ENCODE results near the gene STK32B. TPM values are rescaled to one million over a fixed set of nuclear protein-coding genes. Genes with fewer than 3 reads are reported as not detected.

Gene STK32B
- total RNA-seq, 1 experiment from 2014 or later, result 15.1 TPM

- no peaks in the 10 kb centered on the region for H3K9me3 ChIP-seq (ENCODE audit: low read depth, low read length, poor library complexity, severe bottlenecking)
- H3K4me3 ChIP-seq (ENCODE audit: low read depth, low read length, poor library complexity, severe bottlenecking), result no peak overlapping the region
- H3K36me3 ChIP-seq (ENCODE audit: insufficient read depth, low read length, poor library complexity, severe bottlenecking), result no peaks in the 10 kb centered on the region
- no peaks in the 10 kb centered on the region for H3K4me1 ChIP-seq (ENCODE audit: insufficient read depth, low read length, poor library complexity, severe bottlenecking)
- no peak overlapping the region for H3K27ac ChIP-seq (ENCODE audit: low read depth, low read length, poor library complexity, severe bottlenecking)
- CTCF ChIA-PET, result no interaction called here
- H3K27me3 ChIP-seq (replicated peaks; ENCODE audit: insufficient read depth, low read depth, low read length, poor library complexity), result no peaks in the 10 kb centered on the region
- POLR2A ChIA-PET (ENCODE audit: low non-redundant PET), result no interaction called here
- peak; percentile 63 for DNase-seq (ENCODE audit: low spot score)
- TF ChIP-seq CTCF (conservative IDR thresholded peaks at IDR 0.05; ENCODE audit: low read depth, low read length) (no peak), EZH2 (IDR thresholded peaks at IDR 0.05; ENCODE audit: borderline replicate concordance, low read depth, low read length, poor library complexity, severe bottlenecking) (no peak)
- no TSS peak for BruUV-seq (replicated peaks)
- intact Hi-C loops (cut with micrococcal nuclease; ENCODE audit: unreplicated experiment), result no loop called here
Measured at GRCh38 chr4:5365071-5366008, 314.1 kb downstream of the STK32B start.

GRCh38 chr4:5366009-5366386, 314.7 kb downstream of the STK32B start:
- Histone ChIP-seq H3K27ac (ENCODE audit: low read depth, low read length, poor library complexity, severe bottlenecking) (no peak overlapping the region), H3K9me3 (ENCODE audit: low read depth, low read length, poor library complexity, severe bottlenecking) (no peaks in the 10 kb centered on the region), H3K4me1 (ENCODE audit: insufficient read depth, low read length, poor library complexity, severe bottlenecking) (no peaks in the 10 kb centered on the region), H3K4me3 (ENCODE audit: low read depth, low read length, poor library complexity, severe bottlenecking) (no peak overlapping the region), H3K36me3 (ENCODE audit: insufficient read depth, low read length, poor library complexity, severe bottlenecking) (no peaks in the 10 kb centered on the region), H3K27me3 (replicated peaks; ENCODE audit: insufficient read depth, low read depth, low read length, poor library complexity) (no peaks in the 10 kb centered on the region)
- no TSS peak for BruUV-seq (replicated peaks)
- ChIA-PET POLR2A (ENCODE audit: low non-redundant PET) (no interaction called here), CTCF (no interaction called here)
- intact Hi-C loops (cut with micrococcal nuclease; ENCODE audit: unreplicated experiment), result no loop called here
- TF ChIP-seq CTCF (conservative IDR thresholded peaks at IDR 0.05; ENCODE audit: low read depth, low read length), result no peak
- no peak for TF ChIP-seq EZH2 (IDR thresholded peaks at IDR 0.05; ENCODE audit: borderline replicate concordance, low read depth, low read length, poor library complexity, severe bottlenecking)
- no peak for DNase-seq (ENCODE audit: low spot score)

GRCh38 chr4:5366421-5366820, 315.1 kb downstream of the STK32B start:
- H3K36me3 ChIP-seq (ENCODE audit: insufficient read depth, low read length, poor library complexity, severe bottlenecking), result no peaks in the 10 kb centered on the region
- no peaks in the 10 kb centered on the region for H3K9me3 ChIP-seq (ENCODE audit: low read depth, low read length, poor library complexity, severe bottlenecking)
- no peaks in the 10 kb centered on the region for H3K27me3 ChIP-seq (replicated peaks; ENCODE audit: insufficient read depth, low read depth, low read length, poor library complexity)
- DNase-seq (ENCODE audit: low spot score), result peak; percentile 12
- no peak for TF ChIP-seq CTCF (conservative IDR thresholded peaks at IDR 0.05; ENCODE audit: low read depth, low read length)
- no peak for TF ChIP-seq EZH2 (IDR thresholded peaks at IDR 0.05; ENCODE audit: borderline replicate concordance, low read depth, low read length, poor library complexity, severe bottlenecking)
- no peak overlapping the region for H3K4me3 ChIP-seq (ENCODE audit: low read depth, low read length, poor library complexity, severe bottlenecking)
- BruUV-seq (replicated peaks), result no TSS peak
- no peaks in the 10 kb centered on the region for H3K4me1 ChIP-seq (ENCODE audit: insufficient read depth, low read length, poor library complexity, severe bottlenecking)
- intact Hi-C loops (cut with micrococcal nuclease; ENCODE audit: unreplicated experiment), result no loop called here
- ChIA-PET CTCF (no interaction called here), POLR2A (ENCODE audit: low non-redundant PET) (no interaction called here)
- no peak overlapping the region for H3K27ac ChIP-seq (ENCODE audit: low read depth, low read length, poor library complexity, severe bottlenecking)

Data from A673 (cell line).